Keratinocyte (primary cell): ENCODE results near the gene CD40. TPM values are rescaled to one million over a fixed set of nuclear protein-coding genes. Genes with fewer than 3 reads are reported as not detected.

ENCODE experiments used
- DNase-seq: peaks from one replicate; pipeline ENCODE4 v3.0.0-alpha.2; 2011; ENCODE audit warnings: low read depth, missing footprints, low spot score
- FAIRE-seq: peaks from 2 replicates; lab custom pipeline; 2011; peaks lifted over from hg19 to GRCh38; lab: Jason Lieb, UNC
- H2AFZ ChIP-seq: 2 replicates; pipeline ENCODE4 v1.6.0; 2012; ENCODE audit warnings: low read length, control low read depth, inconsistent platforms; ENCODE audit not compliant: control insufficient read depth
- H3K27ac ChIP-seq: 2 replicates; pipeline ENCODE4 v1.5.1; 2011; ENCODE audit warnings: low read length; ENCODE audit not compliant: control insufficient read depth, insufficient read depth
- H3K27me3 ChIP-seq: 3 replicates; pipeline ENCODE4 v1.6.0; 2011; ENCODE audit warnings: low read length; ENCODE audit not compliant: control insufficient read depth, insufficient read depth; ENCODE audit errors: extremely low read depth
- H3K36me3 ChIP-seq, 2 experiments: 2 replicates in 1 of 2; 3 replicates in 1 of 2; pipeline ENCODE4 v1.5.1; 2011; ENCODE audit warnings: low read length in 2 of 2, mild to moderate bottlenecking in 1 of 2; ENCODE audit not compliant: control insufficient read depth in 2 of 2, insufficient read depth in 2 of 2; ENCODE audit errors: extremely low read depth in 1 of 2
- H3K4me1 ChIP-seq: 3 replicates; pipeline ENCODE4 v1.5.1; 2011; ENCODE audit warnings: low read length; ENCODE audit not compliant: control insufficient read depth, insufficient read depth; ENCODE audit errors: extremely low read depth
- H3K4me2 ChIP-seq: 3 replicates; pipeline ENCODE4 v1.6.0; 2011; ENCODE audit warnings: low read depth, low read length; ENCODE audit not compliant: control insufficient read depth, insufficient read depth; ENCODE audit errors: extremely low read depth
- H3K4me3 ChIP-seq, 3 experiments: fragments of 200-600 bp in 1 of 3; sonication (generic) in 1 of 3; 2 replicates in 2 of 3; 3 replicates in 1 of 3; pipeline ENCODE4 v1.5.1; 2011 to 2016; ENCODE audit warnings: low read length in 3 of 3, mild to moderate bottlenecking in 3 of 3, control low read depth in 2 of 3, inconsistent platforms in 1 of 3, low read depth in 1 of 3, mixed read lengths in 1 of 3, mixed run types in 1 of 3, moderate library complexity in 1 of 3; ENCODE audit not compliant: control insufficient read depth in 2 of 3, insufficient read depth in 2 of 3; ENCODE audit errors: extremely low read depth in 1 of 3
- H3K79me2 ChIP-seq: 2 replicates; pipeline ENCODE4 v1.6.0; 2012; ENCODE audit warnings: low read length; ENCODE audit not compliant: control insufficient read depth, insufficient read depth
- H3K9ac ChIP-seq: 3 replicates; pipeline ENCODE4 v1.6.0; 2011; ENCODE audit warnings: low read length; ENCODE audit not compliant: control insufficient read depth, insufficient read depth; ENCODE audit errors: extremely low read depth
- H3K9me1 ChIP-seq: 3 replicates; pipeline ENCODE4 v1.6.0; 2011; ENCODE audit warnings: low read length; ENCODE audit not compliant: control insufficient read depth, insufficient read depth; ENCODE audit errors: extremely low read depth
- H3K9me3 ChIP-seq: 2 replicates; pipeline ENCODE4 v1.5.1; 2012; ENCODE audit warnings: low read depth, low read length; ENCODE audit not compliant: control insufficient read depth
- H4K20me1 ChIP-seq: 3 replicates; pipeline ENCODE4 v1.6.0; 2011; ENCODE audit warnings: low read length; ENCODE audit not compliant: control insufficient read depth, insufficient read depth; ENCODE audit errors: extremely low read depth
- CTCF ChIP-seq, 3 experiments: IDR thresholded peaks in 1 of 3; conservative IDR thresholded peaks in 1 of 3; optimal IDR thresholded peaks in 1 of 3; 2 replicates in 2 of 3; 3 replicates in 1 of 3; pipeline versions ENCODE3 to v1.5.1; 2011; ENCODE audit warnings: low read length in 3 of 3, mild to moderate bottlenecking in 3 of 3, moderate library complexity in 2 of 3, control low read depth in 1 of 3, inconsistent platforms in 1 of 3; ENCODE audit not compliant: insufficient read depth in 2 of 3; ENCODE audit errors: extremely low read depth in 1 of 3
- EZH2 ChIP-seq: IDR thresholded peaks from one replicate; pipeline ENCODE4 v1.6.1; 2012; ENCODE audit warnings: inconsistent platforms, mild to moderate bottlenecking, low read length, moderate library complexity
- dilution Hi-C: fragments of 300-500 bp; cut with MboI; formaldehyde crosslinking; loops from one replicate; pipeline ENCODE4 v1.7.0; 2020; ENCODE audit warnings: low sequenced_read_pairs; ENCODE audit not compliant: extremely low pct_ligation_motif_present
- polyA plus RNA-seq, 5 experiments: library from polyadenylated mRNA; depleted of rRNA in 3 of 5; stranded (reverse) in 3 of 5; stranded (forward) in 1 of 5; unstranded in 1 of 5; fragments of >200 nt; gene quantifications; 1 replicate in 1 of 5; 2 replicates in 3 of 5; 3 replicates in 1 of 5; pipeline versions ENCODE4 v1.2.1 to v1.2.3, GENCODE V29; 2011 to 2012; ENCODE audit warnings: missing spikeins in 2 of 5, low read depth in 1 of 5, low replicate concordance in 1 of 5

CD40 gene
- polyA plus RNA-seq, 1 donor (not counting 4 experiments of a cell fraction or from before 2014, with no cell fraction given), result 13.4 TPM

- H3K9me1 ChIP-seq, result no peaks in the 10 kb centered on the region
- H3K9ac ChIP-seq, result no peak overlapping the region
- no peaks in the 10 kb centered on the region for H4K20me1 ChIP-seq
- H3K27ac ChIP-seq, result no peak overlapping the region
- H3K4me1 ChIP-seq, result no peaks in the 10 kb centered on the region
- TF ChIP-seq CTCF (optimal IDR thresholded peaks at IDR 0.05 in 1 of 3, IDR thresholded peaks at IDR 0.05 in 1 of 3, conservative IDR thresholded peaks at IDR 0.05 in 1 of 3; ENCODE audit: extremely low read depth in 1 of 3, insufficient read depth in 2 of 3, low read length in 3 of 3) (no peak), EZH2 (no peak)
- no peak overlapping the region for H3K4me2 ChIP-seq
- H2AFZ ChIP-seq, result no peak overlapping the region
- no peak for FAIRE-seq
- H3K79me2 ChIP-seq, result no peaks in the 10 kb centered on the region
- no peaks in the 10 kb centered on the region for H3K36me3 ChIP-seq
- H3K27me3 ChIP-seq, result peaks cover 12% of the 10 kb centered on the region
- H3K9me3 ChIP-seq, result no peaks in the 10 kb centered on the region
- H3K4me3 ChIP-seq, result no peak overlapping the region
- dilution Hi-C loops, result no loop called here
- DNase-seq, result no peak
Observed at GRCh38 chr20:46113113-46113470, 5.0 kb upstream of the CD40 start.

DNA sequence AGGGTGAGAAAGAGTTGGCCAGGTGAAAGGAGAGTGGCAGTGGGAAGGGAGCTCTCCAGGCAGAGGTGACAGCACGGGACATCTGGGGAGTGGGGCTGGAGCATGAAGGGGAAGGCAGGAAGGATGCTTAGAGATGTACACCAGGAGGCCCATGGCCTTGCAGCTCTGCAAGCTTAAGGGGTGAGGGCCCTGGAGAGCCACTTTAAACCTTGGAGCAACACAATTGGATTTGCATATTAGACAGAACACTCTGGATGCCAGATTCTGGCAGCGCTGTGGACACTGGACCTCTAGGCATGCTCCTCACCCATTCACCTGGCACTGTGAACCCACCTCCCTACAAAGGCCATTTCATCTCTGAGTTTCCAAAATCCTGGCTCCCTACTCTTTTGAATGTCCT lies 3.7 kb upstream of the CD40 start:
- H4K20me1 ChIP-seq, result no peaks in the 10 kb centered on the region
- H3K4me2 ChIP-seq, result no peak overlapping the region
- peaks cover 5% of the 10 kb centered on the region for H3K4me1 ChIP-seq
- no peak overlapping the region for H3K27ac ChIP-seq
- H3K36me3 ChIP-seq, result no peaks in the 10 kb centered on the region
- dilution Hi-C loops, result no loop called here
- FAIRE-seq (no peak), DNase-seq (no peak)
- no peaks in the 10 kb centered on the region for H3K9me3 ChIP-seq
- H3K79me2 ChIP-seq, result no peaks in the 10 kb centered on the region
- peaks cover 12% of the 10 kb centered on the region for H3K27me3 ChIP-seq
- H3K4me3 ChIP-seq, result no peak overlapping the region
- no peak overlapping the region for H3K9ac ChIP-seq
- peaks cover under 1% of the 10 kb centered on the region for H3K9me1 ChIP-seq
- no peak for TF ChIP-seq CTCF (optimal IDR thresholded peaks at IDR 0.05 in 1 of 3, IDR thresholded peaks at IDR 0.05 in 1 of 3, conservative IDR thresholded peaks at IDR 0.05 in 1 of 3; ENCODE audit: extremely low read depth in 1 of 3, insufficient read depth in 2 of 3, low read length in 3 of 3)
- TF ChIP-seq EZH2, result no peak
- no peak overlapping the region for H2AFZ ChIP-seq
